GM10847 (cell line): ENCODE measurements around the gene MTHFSD.

Source experiments
- POLR2A ChIP-seq: IDR thresholded peaks from 2 replicates; pipeline ENCODE4 v1.6.1; 2011; ENCODE audit not compliant: insufficient read length; ENCODE audit errors: extremely low read depth

MTHFSD gene

DNA sequence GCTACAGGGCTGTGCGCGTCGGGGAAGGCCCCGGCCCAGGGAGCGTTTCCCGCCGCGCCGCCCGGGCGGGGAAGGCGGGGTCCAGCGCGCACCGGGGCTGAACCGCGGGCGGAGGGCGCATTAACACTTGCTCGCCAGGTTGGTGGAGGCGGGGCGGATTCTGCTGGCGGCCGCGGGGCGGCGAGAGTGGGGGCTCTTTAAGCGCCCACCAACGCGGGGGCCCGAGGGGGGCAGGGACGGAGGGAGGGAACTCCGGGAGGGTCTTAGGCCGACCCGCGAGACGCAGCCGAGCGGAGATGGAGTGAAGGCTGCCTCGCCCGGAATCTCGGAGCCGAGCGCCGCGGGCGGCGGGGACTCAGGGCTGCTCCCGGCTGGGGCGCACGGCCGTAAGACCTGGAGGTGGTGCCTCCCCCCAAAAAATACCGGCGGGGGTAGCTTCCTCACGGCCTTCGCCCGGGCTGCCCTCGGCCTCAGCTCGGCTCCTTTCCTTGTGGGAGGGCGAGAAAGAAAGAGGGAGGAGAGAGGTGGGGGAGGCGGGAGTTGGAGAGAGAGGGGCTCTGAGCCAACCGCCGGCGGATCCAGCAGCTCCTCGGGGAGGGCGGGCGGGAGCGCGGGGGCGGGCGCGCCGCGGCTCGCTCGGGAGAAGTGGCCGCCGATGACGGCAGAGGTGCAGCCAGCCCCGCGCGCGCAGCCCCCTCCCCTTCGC is 45.1 kb downstream of the MTHFSD start:
- no peak for TF ChIP-seq POLR2A

DNA sequence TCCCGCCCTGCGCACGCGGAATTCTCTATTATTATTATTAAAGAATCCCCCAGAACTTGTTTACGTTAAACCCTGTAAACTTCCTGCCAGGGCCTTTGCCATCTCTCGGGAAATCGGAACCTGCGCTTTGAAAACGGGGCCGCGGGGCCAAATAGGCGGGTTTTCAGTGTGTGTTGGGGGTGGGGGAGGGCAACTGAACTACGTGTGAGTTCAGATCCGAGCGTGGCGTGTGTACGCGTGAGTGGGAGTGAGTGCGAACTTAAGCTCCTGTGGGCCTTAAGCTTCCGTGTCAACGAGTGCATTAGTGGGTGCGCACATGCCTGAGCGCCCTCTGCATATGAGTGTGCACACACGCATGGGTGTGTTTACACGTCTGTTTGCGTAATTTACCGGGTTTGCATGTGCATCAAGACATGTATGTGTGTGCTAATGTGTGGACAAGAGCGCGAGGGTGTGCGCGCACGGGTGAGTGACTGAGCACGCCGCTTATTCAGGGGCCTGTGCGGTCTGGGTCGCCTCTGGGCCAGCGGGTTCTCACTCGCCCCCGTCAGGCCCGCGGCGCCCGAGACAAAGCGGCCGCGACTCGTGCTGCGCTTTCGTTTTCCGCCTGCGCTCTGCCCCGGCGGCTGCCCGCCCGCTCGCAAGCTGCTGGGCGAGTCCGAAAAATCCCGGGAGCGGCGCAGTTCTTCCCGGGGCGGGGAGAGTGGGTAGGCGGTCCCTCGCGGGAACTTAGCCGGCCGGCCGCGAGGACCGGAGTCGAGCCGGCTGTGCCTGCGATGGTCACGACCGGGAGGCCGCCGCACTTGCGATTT is 45.9 kb downstream of the MTHFSD start:
- TF ChIP-seq POLR2A: no peak

DNA sequence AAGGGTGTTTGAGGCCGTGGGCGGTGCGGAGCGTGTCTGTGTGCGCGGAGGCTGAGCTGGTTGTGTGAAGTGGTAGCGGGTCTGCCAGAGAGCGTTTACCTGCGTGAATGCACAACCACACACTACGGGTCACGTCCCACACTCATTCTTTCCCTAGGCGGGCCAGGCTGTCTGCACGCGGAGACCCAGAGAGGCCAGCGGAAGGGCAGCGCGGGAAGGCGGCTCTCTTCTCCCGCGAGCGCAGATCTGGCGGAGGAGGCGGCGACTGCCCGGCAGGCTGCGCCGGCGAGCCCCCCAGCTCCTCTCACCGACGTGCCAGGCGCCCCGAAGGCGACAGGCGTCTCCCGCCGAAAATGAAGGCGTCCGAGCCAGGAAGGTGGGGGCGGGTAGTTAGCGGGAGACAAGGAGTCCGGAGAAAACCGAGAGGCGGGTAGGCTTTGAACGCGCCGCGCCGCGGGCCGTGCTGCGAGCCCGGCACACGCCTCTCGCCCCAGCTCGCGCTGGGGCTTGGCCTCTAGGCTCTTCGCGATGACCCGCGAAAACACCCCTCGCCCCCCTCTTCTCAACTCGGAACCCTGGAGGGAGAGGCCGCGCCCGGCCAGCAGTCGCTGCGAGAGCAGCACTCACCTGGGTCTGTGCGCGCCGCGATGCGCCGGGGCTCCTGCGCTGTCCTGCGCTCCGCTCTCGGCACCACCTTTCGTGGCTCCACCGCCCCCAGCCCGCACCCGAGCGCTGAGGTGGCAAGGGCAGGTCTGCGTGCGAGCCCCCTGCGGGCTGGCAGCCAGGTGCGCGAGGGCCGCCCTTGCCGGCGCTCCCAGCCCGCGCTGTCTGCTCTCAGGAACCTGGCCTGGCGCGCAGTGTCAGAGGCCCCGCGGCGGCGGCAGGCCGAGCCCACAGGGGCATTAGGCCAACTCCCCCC is 46.7 kb downstream of the MTHFSD start:
- TF ChIP-seq POLR2A: no peak

- TF ChIP-seq POLR2A: no peak
Measured at GRCh38 chr16:86507173-86508027, 47.6 kb downstream of the MTHFSD start.

DNA sequence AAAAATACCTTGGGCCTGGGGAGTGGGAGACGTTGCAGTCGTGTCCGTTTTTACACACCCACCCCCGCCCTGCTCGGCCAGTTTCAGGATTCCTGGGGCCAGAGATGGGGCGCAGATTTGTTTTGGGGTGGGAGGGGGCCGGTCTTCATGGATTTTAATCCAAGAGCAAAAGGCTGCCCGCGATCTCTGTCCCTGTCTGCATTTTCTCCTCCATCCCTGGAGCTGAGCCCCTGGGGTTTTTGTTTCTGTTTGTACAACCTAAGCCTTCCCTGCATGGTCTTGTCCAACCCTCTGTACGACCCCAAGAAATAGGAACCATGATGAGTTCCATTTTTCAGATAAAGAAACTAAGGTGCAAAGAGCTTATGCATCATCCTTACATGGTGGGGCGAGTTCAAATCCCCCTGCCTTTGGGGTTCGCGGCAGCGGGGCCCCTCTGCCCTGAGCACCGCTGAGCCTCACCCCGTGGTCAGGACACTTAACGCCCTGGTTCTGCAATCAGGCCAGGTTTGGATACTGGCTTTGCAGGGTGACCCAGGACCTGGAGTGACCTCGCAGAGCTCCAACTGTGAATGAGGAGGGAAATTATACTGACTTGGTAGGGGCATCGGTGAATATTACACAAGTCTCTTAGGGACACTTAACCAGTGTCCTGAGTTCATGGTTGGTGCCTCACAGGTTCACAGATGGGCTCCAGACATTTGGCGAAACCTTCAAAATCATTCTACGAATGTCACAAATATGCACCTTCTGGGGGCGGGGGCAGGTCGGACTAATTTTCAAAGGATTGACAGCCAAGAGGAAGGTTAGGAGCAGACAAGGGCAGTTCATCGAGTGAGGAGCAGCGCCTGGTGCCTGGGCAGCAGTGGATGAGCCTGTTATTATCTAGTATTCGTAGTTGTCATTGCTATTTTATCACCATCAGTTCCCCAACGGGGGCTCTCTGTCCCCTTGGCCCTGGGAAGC is 48.9 kb downstream of the MTHFSD start:
- no peak for TF ChIP-seq POLR2A

DNA sequence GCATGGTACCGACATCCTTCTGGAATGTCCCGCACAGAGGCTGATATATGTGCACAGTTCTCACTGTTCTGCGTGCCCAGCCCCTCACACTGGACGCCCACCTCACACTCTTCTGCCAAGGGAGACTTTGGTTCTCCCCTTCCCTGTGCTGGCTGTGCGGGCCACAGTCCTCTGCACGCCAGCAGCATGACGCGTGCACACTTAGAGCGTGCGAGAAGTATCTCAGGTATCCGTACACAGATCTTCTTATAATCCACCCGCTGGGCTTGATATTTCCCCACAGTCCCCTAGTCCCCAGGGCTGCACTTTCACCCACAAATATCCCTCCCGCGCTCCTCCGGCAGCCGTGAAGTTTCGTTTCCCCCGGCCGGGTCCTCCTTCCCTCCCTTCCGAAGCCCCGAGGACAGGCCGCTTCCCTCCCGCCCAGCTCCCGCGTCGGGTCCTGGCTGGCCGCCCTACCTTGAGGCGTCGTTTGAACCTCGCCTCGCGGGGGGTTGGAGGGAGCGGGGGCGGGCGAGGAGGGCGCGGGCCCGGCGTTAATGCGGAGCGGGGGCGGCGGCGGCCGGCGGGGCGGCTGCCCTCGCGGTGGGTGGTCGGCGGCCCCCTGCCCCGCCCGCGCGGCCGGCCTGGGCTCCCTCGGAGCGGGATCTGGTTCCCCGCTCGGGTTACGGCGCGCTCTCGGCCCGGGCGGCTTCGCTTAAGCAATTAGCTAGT is 49.7 kb downstream of the MTHFSD start:
- TF ChIP-seq POLR2A: no peak

- TF ChIP-seq POLR2A: no peak
Measured at GRCh38 chr16:86504315-86505184, 50.5 kb downstream of the MTHFSD start.

GRCh38 chr16:86503830-86504229 is 51.2 kb downstream of the MTHFSD start:
- TF ChIP-seq POLR2A: no peak

DNA sequence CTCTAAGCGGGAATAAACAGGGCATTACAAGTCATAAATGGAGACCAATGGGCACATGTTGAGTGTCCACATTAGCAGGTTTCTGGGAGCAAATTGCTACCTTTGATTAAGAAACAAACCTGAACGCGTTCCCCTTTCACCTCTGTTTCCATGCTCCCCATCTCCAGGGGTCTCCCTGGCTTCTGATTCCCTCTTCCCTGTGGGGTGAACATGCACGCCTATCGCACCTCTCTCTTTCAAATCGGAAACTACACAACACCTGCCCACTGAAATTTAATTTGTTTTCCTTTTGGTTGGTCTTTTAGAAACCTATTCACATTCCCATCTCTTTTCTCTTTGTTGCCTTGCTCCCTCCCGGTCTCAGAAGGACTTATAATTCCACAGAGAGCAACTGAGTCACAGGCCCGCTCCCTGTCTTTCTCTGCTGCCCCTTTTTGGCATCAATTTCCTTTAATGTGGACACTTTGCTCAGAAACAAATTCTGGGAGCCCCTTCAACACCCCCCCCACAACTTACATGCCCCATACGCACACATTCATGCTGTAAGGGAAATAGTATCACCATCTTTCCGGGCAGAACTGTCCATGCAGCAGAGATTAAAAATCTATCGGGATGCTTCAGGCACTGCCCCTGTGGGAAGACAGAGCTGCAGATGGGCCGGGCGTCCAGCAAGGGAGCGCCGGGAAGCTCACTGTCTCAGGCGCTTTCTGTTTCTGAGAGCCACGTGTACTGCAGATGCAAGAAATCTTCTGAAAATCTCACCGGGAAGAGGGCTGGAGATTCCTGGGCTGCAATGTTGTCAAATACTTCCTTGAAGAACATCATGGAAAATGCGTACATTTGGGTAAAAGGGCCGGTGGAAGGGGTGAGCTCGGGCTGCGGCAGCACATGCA is 51.9 kb downstream of the MTHFSD start:
- TF ChIP-seq POLR2A: no peak

DNA sequence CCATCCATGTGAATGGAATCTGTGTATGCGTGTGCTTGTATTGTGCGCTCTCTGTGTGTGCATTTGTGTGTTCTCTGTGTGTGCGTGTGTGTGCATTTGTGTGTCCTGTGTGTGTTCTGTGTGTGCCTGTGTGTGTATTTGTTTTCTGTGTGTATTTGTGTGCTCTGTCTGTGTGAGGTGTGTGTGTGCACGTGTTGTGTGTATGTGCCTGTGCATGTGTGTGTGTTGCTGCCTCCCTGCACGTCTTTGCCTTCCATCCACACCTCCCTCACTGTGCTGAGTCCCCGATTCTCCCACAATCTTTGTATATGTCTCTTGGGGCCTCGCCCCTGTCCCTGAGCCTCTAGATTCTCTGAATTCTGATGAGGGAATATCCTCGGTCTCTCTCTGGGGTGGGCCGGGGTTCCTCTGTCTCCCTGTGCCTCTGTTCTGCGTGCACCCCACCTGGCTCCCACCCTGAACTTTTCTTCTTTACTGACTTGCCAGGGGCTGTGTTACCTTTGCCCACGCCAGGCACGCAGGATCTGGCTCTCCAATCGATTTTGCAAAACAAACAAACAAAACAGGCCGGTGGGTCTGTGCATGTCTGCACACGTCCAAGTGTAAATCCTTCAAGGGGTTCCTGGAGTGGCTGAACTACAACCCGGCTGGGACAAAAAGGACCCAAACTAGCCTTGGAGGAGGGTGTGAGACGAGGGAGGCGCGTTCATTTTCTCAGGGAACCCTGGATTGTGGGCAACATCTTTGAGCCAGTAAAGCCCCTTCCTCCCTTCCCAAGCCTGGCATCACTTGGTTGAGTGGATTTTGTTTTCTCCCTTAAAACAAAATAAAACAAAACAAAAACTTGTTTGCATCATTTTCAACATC is 52.8 kb downstream of the MTHFSD start:
- no peak for TF ChIP-seq POLR2A
